ENCODE results near the gene CDK5RAP2. TPM values are rescaled to one million over a fixed set of nuclear protein-coding genes. Genes with fewer than 3 reads are reported as not detected.
A peak's percentile ranks its signal among the peaks of the same experiment; 100 is the strongest.

Gene CDK5RAP2
- total and polyA plus RNA-seq, 2 donors (not counting 1 experiment from before 2014, with no cell fraction given): 17.7 to 48.6 TPM

DNA sequence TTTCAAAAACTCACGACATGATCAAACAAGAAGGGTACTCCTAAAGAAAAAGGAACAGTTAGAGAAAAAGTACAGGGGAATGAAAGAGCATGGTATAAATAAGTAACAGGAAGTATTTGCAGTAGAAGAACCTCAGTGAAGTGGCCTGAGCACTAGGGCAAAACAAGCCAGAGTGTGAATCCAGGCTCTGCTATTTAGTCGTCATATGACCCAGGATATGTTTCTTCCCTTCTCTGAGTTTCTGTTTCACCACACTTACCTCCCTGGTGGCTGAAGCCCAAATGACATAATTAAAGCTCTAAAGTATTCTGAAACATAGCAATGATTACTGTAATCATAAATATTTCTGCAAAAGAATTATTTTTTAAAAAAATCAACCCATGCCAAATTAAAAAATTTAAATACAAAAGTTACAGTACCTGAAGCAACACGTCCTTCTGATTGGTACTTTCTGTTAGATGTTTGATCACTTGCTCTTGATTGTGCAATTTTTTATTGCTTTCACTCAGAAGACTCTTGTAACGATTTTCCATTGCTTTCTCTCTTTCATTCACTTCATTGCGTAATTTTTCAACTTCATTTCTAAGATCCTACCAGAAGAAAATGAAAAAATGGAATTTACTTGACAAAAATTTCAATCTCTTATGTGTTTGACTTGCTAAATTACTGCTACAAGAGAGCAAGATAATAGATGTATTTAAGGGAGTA, 88.9 kb downstream of the CDK5RAP2 start:
- Histone ChIP-seq H3K9ac (ENCODE audit: insufficient read depth, low read length) (no peak overlapping the region), H3K27me3 (ENCODE audit: control insufficient read depth, insufficient read depth, low read length) (no peaks in the 10 kb centered on the region), H3K4me3 (replicated peaks in 1 of 4; ENCODE audit: control extremely low read depth in 1 of 4, insufficient read depth in 1 of 4, low read depth in 3 of 4, low read length in 4 of 4) (no peak overlapping the region), H3K27ac (ENCODE audit: insufficient read depth, low read length) (no peak overlapping the region), H3K4me1 (ENCODE audit: control insufficient read depth, extremely low read depth, insufficient read depth, low read length) (no peaks in the 10 kb centered on the region), H3K4me2 (ENCODE audit: extremely low read depth, insufficient read depth, low read length) (no peak overlapping the region), H4K20me1 (ENCODE audit: control insufficient read depth, extremely low read depth, insufficient read depth, low read length) (no peaks in the 10 kb centered on the region), H3K79me2 (ENCODE audit: control insufficient read depth, insufficient read depth, low read length) (no peaks in the 10 kb centered on the region), H3K9me3 (ENCODE audit: control insufficient read depth, insufficient read depth, low read depth, low read length) (no peaks in the 10 kb centered on the region), H3K36me3 (ENCODE audit: control insufficient read depth, insufficient read depth, low read length) (no peaks in the 10 kb centered on the region), H2AFZ (ENCODE audit: low read length) (no peak overlapping the region)
- TF ChIP-seq, protein P1, sequence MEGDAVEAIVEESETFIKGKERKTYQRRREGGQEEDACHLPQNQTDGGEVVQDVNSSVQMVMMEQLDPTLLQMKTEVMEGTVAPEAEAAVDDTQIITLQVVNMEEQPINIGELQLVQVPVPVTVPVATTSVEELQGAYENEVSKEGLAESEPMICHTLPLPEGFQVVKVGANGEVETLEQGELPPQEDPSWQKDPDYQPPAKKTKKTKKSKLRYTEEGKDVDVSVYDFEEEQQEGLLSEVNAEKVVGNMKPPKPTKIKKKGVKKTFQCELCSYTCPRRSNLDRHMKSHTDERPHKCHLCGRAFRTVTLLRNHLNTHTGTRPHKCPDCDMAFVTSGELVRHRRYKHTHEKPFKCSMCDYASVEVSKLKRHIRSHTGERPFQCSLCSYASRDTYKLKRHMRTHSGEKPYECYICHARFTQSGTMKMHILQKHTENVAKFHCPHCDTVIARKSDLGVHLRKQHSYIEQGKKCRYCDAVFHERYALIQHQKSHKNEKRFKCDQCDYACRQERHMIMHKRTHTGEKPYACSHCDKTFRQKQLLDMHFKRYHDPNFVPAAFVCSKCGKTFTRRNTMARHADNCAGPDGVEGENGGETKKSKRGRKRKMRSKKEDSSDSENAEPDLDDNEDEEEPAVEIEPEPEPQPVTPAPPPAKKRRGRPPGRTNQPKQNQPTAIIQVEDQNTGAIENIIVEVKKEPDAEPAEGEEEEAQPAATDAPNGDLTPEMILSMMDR (conservative IDR thresholded peaks at IDR 0.05 in 1 of 2, IDR thresholded peaks at IDR 0.05 in 1 of 2; ENCODE audit: low read depth in 1 of 2, low read length in 2 of 2): no peak
- no peak for TF ChIP-seq EZH2 (IDR thresholded peaks at IDR 0.05; ENCODE audit: low read length, missing control alignments)
- DNase-seq (ENCODE audit: low read depth in 2 of 2): no peak

DNA sequence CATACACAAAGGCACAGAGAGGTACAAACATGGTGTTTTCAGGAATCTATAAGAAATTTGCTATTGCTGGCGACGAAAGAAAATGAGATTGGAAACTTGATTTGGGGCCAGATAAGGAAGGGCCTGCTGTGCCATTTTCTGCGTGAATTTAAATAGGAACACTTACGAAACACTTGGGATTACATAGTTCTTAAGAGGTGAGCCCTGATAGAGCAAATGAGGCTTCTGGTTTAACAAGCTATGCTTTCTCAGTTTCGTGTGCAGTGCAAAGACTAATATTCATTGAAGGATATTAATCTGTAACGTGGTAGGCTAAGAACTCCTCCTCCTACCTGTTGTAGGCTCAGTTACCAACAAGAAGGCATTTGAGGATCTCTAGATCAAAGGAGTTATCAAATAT, 93.1 kb downstream of the CDK5RAP2 start:
- no peaks in the 10 kb centered on the region for H4K20me1 ChIP-seq (ENCODE audit: control insufficient read depth, extremely low read depth, insufficient read depth, low read length)
- no peak overlapping the region for H3K4me2 ChIP-seq (ENCODE audit: extremely low read depth, insufficient read depth, low read length)
- H3K27me3 ChIP-seq (ENCODE audit: control insufficient read depth, insufficient read depth, low read length): no peaks in the 10 kb centered on the region
- no peak overlapping the region for H3K9ac ChIP-seq (ENCODE audit: insufficient read depth, low read length)
- no peaks in the 10 kb centered on the region for H3K36me3 ChIP-seq (ENCODE audit: control insufficient read depth, insufficient read depth, low read length)
- H3K4me3 ChIP-seq (replicated peaks in 1 of 4; ENCODE audit: control extremely low read depth in 1 of 4, insufficient read depth in 1 of 4, low read depth in 3 of 4, low read length in 4 of 4): no peak overlapping the region
- H3K27ac ChIP-seq (ENCODE audit: insufficient read depth, low read length): peak overlapping the region; percentile 1
- H3K79me2 ChIP-seq (ENCODE audit: control insufficient read depth, insufficient read depth, low read length): no peaks in the 10 kb centered on the region
- no peak for DNase-seq (ENCODE audit: low read depth in 2 of 2)
- TF ChIP-seq EZH2 (IDR thresholded peaks at IDR 0.05; ENCODE audit: low read length, missing control alignments): no peak
- TF ChIP-seq, protein P1 (conservative IDR thresholded peaks at IDR 0.05 in 1 of 2, IDR thresholded peaks at IDR 0.05 in 1 of 2; ENCODE audit: low read depth in 1 of 2, low read length in 2 of 2): no peak
- H3K9me3 ChIP-seq (ENCODE audit: control insufficient read depth, insufficient read depth, low read depth, low read length): no peaks in the 10 kb centered on the region
- no peaks in the 10 kb centered on the region for H3K4me1 ChIP-seq (ENCODE audit: control insufficient read depth, extremely low read depth, insufficient read depth, low read length)
- H2AFZ ChIP-seq (ENCODE audit: low read length): no peak overlapping the region

DNA sequence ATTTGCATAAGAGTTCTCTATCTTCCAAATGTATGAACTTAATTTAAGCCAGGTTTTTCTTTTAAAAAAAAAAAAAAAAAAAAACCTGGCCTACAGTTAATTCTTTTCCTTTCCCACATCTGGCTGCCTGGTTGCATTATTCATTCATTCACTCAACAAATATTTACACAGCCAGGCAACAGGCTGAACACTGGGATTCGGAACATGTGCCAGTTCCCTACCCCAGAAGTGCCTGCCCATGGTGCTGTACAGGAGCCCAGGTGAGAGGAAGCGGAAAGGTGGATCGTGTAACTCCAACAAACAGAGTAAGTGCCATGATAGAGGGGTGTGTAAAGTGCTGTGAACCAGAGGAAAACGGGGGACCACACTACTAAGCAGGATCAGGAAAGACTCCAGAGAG, 93.6 kb downstream of the CDK5RAP2 start:
- DNase-seq (ENCODE audit: low read depth in 2 of 2): no peak
- no peaks in the 10 kb centered on the region for H3K36me3 ChIP-seq (ENCODE audit: control insufficient read depth, insufficient read depth, low read length)
- no peak overlapping the region for H2AFZ ChIP-seq (ENCODE audit: low read length)
- H3K27me3 ChIP-seq (ENCODE audit: control insufficient read depth, insufficient read depth, low read length): no peaks in the 10 kb centered on the region
- no peaks in the 10 kb centered on the region for H3K9me3 ChIP-seq (ENCODE audit: control insufficient read depth, insufficient read depth, low read depth, low read length)
- H3K27ac ChIP-seq (ENCODE audit: insufficient read depth, low read length): peak overlapping the region; percentile 1
- H3K4me2 ChIP-seq (ENCODE audit: extremely low read depth, insufficient read depth, low read length): no peak overlapping the region
- TF ChIP-seq, protein P1 (conservative IDR thresholded peaks at IDR 0.05 in 1 of 2, IDR thresholded peaks at IDR 0.05 in 1 of 2; ENCODE audit: low read depth in 1 of 2, low read length in 2 of 2): no peak
- no peak for TF ChIP-seq EZH2 (IDR thresholded peaks at IDR 0.05; ENCODE audit: low read length, missing control alignments)
- H4K20me1 ChIP-seq (ENCODE audit: control insufficient read depth, extremely low read depth, insufficient read depth, low read length): no peaks in the 10 kb centered on the region
- H3K79me2 ChIP-seq (ENCODE audit: control insufficient read depth, insufficient read depth, low read length): no peaks in the 10 kb centered on the region
- no peak overlapping the region for H3K4me3 ChIP-seq (replicated peaks in 1 of 4; ENCODE audit: control extremely low read depth in 1 of 4, insufficient read depth in 1 of 4, low read depth in 3 of 4, low read length in 4 of 4)
- no peaks in the 10 kb centered on the region for H3K4me1 ChIP-seq (ENCODE audit: control insufficient read depth, extremely low read depth, insufficient read depth, low read length)
- no peak overlapping the region for H3K9ac ChIP-seq (ENCODE audit: insufficient read depth, low read length)

Measured in fibroblast of lung (primary cell).